IPS DF 6.9 (cell line): ENCODE results near the gene ANKRD2.
A peak's percentile ranks its signal among the peaks of the same experiment; 100 is the strongest.
"Not testable (repeated sequence)": the region's sequence is repeated elsewhere in the genome, so short reads cannot be mapped to it uniquely, and the experiment has no call there.

ENCODE experiments used
- DNase-seq: peaks from one replicate; pipeline ENCODE4 v3.0.0-alpha.2; 2013; ENCODE audit warnings: low read depth, low spot score
- H3K27ac ChIP-seq: one replicate; pipeline ENCODE4 v1.5.1; 2013; ENCODE audit warnings: low read length, control low read depth
- H3K27me3 ChIP-seq: 2 replicates; pipeline ENCODE4 v1.6.1; 2013; ENCODE audit warnings: mild to moderate bottlenecking, low read length; ENCODE audit not compliant: control insufficient read depth, insufficient read depth
- H3K36me3 ChIP-seq: 2 replicates; pipeline ENCODE4 v1.6.1; 2013; ENCODE audit warnings: low read length; ENCODE audit not compliant: control insufficient read depth, insufficient read depth
- H3K4me1 ChIP-seq: 2 replicates; pipeline ENCODE4 v1.6.1; 2013; ENCODE audit warnings: low read length; ENCODE audit not compliant: control insufficient read depth, insufficient read depth
- H3K4me3 ChIP-seq: 2 replicates; pipeline ENCODE4 v1.5.1; 2013; ENCODE audit warnings: mild to moderate bottlenecking, low read length
- H3K9me3 ChIP-seq: 2 replicates; pipeline ENCODE4 v1.6.1; 2013; ENCODE audit warnings: low read length, inconsistent platforms; ENCODE audit not compliant: control insufficient read depth, insufficient read depth
- WGBS: extraction: QIAGEN DNeasy Blood & Tissue Kit; methylation state at CpG from one replicate; pipeline ENCODE4 v1.1.7; 2013; ENCODE audit warnings: mixed read lengths, missing lambda C conversion rate; ENCODE audit not compliant: insufficient read length, insufficient coverage; 5-methylcytosine and 5-hydroxymethylcytosine counted together

ANKRD2 gene, protein sequence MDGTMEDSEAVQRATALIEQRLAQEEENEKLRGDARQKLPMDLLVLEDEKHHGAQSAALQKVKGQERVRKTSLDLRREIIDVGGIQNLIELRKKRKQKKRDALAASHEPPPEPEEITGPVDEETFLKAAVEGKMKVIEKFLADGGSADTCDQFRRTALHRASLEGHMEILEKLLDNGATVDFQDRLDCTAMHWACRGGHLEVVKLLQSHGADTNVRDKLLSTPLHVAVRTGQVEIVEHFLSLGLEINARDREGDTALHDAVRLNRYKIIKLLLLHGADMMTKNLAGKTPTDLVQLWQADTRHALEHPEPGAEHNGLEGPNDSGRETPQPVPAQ

DNA sequence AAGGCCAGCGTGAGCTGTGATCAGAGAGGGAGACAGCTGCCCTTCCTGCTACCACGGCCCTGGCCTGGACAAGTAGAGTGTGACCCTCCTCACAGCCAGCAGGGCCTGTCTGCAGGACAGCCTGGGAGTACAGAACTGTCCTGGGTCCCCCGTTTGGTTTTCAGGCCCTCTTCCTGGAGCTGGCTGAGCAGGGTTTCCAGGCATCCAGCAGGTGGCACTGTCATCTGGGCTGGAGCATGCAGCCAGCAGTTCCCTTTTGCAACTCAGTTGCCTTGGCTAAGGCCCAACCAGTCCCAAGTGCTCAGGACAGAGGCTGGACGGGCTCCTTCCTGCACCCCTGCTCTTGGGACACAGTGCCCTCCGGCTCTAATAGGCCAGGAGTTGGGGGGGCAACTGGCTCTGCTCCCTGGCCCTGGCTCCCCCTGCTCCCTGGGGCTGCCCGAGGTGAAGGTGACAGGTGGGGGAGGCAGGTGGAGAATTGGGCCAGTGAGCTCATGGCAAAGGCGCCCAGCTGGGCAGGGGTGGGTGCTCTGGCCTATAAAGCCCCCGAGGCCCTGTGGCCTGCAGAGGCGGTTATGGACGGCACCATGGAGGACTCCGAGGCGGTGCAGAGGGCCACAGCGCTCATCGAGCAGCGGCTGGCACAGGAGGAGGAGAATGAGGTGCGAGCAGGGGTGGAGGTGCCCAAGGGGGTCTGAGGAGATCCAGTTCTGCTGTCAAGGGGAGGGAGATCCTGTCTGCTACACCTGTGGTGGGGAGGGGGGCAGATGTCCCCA lies at the start of gene ANKRD2:
Gene ANKRD2, plus strand, starts transcription at position 566 of the 776 bp plus-strand sequence. Its CDS starts 10 bp downstream, at position 576.
- no peak within 1 kb of the TSS for H3K27ac ChIP-seq
- H3K36me3 ChIP-seq: peaks cover 8% of the 10 kb centered on the region
- no peaks in the 10 kb centered on the region for H3K4me1 ChIP-seq
- no peaks in the 10 kb centered on the region for H3K9me3 ChIP-seq
- no peaks in the 10 kb centered on the region for H3K27me3 ChIP-seq
- WGBS: no CpG with 5 or more reads among the region's 16 CpGs
- DNase-seq: peak; percentile 84
- H3K4me3 ChIP-seq: no peak within 1 kb of the TSS

DNA sequence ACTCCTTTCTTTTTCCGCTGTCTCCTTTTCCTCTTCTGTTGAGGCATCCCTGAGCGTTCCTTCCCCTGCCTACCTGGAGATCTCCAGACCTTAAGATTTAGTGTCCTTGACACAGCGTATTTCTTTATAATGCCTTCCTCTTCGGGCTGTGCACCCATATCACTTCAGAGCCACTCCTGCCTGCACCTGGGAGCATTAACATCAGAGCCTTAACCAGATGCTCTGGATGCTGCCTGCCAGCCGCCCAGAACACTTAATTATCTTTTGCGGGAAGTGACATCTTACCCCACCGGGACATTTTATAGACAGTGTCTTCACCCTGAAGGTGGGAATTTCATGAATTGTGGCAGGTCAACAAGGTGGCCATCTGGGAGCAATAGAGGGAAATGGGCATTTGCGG lies 49.6 kb upstream of the ANKRD2 start:
- Histone ChIP-seq H3K27ac (no peak overlapping the region), H3K4me3 (no peak overlapping the region), H3K9me3 (no peaks in the 10 kb centered on the region), H3K36me3 (no peaks in the 10 kb centered on the region), H3K27me3 (no peaks in the 10 kb centered on the region), H3K4me1 (peaks cover 2% of the 10 kb centered on the region; the same call in 1 of the 2 replicates)
- DNase-seq: no peak
- WGBS: no CpG with 5 or more reads among the region's 8 CpGs

DNA sequence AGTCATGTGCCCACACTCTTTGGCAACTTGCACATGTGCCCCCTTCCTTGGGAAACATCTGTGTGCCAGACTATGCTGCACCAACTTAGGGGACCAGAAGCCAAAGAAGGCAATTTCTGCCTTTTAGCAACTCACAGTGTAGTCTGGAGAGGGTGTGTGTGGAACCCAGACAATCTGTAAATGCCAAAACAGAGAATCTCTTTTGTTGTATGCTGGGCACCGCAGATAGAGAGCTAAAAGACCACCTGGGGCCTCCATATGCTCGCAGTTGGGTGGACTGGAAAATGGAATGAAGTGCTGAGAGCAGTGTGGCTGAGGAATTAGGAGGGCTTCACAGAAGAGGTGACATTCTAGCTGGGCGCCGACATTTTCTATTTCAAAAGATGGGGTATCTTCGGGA lies 47.5 kb upstream of the ANKRD2 start:
- Histone ChIP-seq H3K4me3 (no peak overlapping the region), H3K27ac (no peak overlapping the region), H3K27me3 (no peaks in the 10 kb centered on the region), H3K9me3 (no peaks in the 10 kb centered on the region), H3K36me3 (no peaks in the 10 kb centered on the region), H3K4me1 (peaks cover 2% of the 10 kb centered on the region; the same call in 1 of the 2 replicates)
- no peak for DNase-seq
- WGBS: no CpG with 5 or more reads among the region's 5 CpGs

DNA sequence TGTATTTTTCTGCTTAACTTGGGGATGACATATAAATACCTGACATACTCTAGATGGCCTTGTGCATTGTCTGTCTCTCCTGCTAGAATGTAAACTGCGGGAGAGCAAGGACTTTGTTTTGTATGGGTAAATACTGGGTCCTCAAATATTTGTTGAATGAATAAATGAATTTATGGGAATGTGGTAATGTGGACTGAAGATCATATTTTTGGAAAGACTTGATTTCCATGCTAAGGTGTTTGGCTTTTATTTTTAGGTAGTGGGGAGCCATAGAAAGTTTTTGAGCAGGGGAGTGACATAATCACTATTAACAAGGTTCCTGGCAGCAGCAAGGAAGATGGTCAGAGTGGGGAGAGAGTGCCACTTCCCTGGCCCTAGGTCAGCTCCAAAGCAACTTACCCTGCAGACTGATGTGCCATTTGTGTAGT lies 46.9 kb upstream of the ANKRD2 start:
- WGBS: no CpG with 5 or more reads among the region's 1 CpG
- DNase-seq: no peak
- Histone ChIP-seq H3K27ac (no peak overlapping the region), H3K4me1 (no peaks in the 10 kb centered on the region; the same call in 1 of the 2 replicates), H3K36me3 (no peaks in the 10 kb centered on the region), H3K9me3 (no peaks in the 10 kb centered on the region), H3K27me3 (no peaks in the 10 kb centered on the region), H3K4me3 (no peak overlapping the region)

DNA sequence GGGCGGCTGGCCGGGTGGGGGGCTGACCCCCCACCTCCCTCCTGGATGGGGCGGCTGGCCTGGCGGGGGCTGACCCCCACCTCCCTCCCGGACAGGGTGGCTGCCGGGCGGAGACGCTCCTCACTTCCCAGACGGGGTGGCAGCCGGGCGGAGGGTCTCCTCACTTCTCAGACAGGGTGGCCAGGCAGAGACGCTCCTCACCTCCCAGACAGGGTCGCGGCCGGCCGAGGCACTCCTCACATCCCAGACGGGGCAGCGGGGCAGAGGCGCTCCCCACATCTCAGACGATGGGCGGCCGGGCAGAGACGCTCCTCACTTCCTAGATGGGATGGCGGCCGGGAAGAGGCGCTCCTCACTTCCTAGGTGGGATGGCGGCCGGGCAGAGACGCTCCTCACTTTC lies 43.7 kb upstream of the ANKRD2 start:
- not testable (repeated sequence) for H3K4me1 ChIP-seq, H3K9me3 ChIP-seq, H3K4me3 ChIP-seq, H3K27ac ChIP-seq, H3K27me3 ChIP-seq, DNase-seq, H3K36me3 ChIP-seq
- no CpG with 5 or more reads among the region's 29 CpGs for WGBS

DNA sequence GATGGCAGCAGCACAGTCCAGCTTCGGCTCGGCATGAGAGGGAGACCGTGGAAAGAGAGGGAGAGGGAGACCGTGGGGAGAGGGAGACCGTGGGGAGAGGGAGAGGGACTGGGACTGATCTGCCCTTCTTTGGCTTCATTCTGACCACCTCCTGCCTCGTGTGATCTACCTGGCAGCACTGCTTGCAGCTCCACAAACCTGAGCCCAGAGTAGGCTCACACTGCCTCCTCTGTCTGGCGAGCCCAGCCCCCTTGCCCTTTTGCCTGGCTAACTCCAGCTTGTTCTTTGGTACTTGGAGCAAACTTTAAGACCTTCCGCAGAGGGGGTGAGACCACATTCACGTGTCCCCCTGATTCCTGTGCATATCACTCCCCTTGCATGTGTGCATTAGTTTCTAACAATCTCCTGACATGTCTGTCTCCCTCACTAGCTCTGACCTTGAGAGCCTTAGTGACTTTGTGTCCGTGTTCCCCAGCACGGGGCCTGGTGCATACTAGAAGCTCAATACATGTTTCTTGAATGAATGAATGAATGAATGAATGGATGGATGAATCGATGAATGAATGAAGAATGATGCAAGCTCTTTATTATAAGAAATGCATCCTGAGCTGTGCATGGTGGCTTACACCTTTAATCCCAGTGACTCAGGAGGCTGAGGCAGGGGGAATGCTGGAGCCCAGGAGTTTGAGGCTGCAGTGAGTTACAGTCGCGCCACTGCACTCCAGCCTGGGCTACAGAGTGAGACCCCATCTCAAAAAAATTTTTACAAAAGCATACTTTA lies 42.7 kb upstream of the ANKRD2 start:
- Histone ChIP-seq H3K4me1 (peaks cover 3% of the 10 kb centered on the region; the same call in 1 of the 2 replicates), H3K36me3 (no peaks in the 10 kb centered on the region), H3K27ac (no peak overlapping the region), H3K9me3 (no peaks in the 10 kb centered on the region), H3K4me3 (no peak overlapping the region), H3K27me3 (no peaks in the 10 kb centered on the region)
- no CpG with 5 or more reads among the region's 14 CpGs for WGBS
- no peak for DNase-seq

DNA sequence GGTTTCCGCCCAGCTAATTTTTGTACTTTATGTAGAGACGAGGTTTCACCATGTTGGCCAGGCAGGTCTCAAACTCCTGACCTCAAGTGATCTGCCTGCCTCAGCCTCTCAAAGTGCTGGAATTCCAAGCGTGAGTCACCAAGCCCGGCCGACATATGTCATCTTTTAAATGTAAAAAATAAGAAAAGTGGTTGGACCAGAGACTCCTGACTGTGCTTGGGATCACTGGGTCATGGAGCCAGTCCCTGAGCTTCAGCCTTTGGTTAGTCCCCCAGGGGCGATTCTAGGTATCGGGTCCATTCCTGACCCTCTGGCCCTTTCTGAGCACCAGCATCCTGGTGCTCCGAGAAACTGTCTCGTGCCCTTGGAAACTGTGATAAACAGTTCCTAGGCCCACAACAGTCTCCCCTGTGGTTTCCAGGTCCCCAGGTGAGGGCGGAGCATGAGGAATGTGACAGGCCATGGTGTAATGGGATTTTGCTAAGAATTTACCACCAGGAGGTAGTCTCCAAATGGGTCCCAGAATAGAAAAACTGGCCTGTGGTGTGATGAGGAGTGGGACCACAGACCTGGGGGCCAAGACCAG lies 41.1 kb upstream of the ANKRD2 start:
- Histone ChIP-seq H3K9me3 (no peaks in the 10 kb centered on the region), H3K36me3 (no peaks in the 10 kb centered on the region), H3K27me3 (no peaks in the 10 kb centered on the region), H3K27ac (no peak overlapping the region), H3K4me3 (no peak overlapping the region), H3K4me1 (peaks cover 3% of the 10 kb centered on the region; the same call in 1 of the 2 replicates)
- WGBS: no CpG with 5 or more reads among the region's 10 CpGs
- DNase-seq: no peak

DNA sequence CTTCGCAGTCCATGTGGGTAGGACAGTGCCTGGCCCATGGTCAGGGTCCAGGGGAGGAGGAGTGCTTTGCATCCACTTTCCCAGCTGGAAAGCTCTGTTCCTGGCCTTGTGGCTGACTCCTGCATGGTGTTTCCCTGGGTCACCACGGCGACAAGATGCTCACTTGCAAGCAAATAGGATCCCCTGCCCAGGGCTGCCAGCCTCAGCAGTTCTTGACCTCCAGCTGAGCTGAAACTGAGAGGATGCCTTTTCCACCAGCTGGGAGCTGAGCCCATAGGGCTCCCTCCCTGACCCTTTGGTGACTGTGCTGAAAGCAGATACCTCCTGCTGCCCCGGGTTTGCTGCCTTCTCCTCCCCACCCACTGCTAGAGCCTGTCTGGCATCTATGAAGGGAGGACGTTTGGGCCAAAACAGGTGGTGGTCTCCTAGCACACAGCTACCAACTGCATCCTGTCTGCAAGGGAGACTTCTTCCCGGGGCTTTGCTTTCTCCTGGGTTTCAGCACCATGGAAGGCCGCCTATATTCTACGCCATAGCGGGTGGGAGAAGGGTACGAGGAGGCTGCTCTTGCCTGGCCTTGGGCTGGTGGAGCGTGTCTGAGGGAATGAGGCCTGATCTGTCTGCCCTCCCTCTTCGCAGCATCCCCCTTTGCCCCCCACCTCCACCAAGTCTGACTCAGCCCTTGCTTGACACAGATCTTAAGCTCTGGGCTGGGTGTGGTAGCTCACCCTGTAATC lies 39.5 kb upstream of the ANKRD2 start:
- H3K36me3 ChIP-seq: no peaks in the 10 kb centered on the region
- no peak for DNase-seq
- peaks cover 3% of the 10 kb centered on the region; the same call in 1 of the 2 replicates for H3K4me1 ChIP-seq
- H3K9me3 ChIP-seq: no peaks in the 10 kb centered on the region
- H3K27me3 ChIP-seq: no peaks in the 10 kb centered on the region
- H3K27ac ChIP-seq: no peak overlapping the region
- WGBS: no CpG with 5 or more reads among the region's 12 CpGs
- H3K4me3 ChIP-seq: no peak overlapping the region

DNA sequence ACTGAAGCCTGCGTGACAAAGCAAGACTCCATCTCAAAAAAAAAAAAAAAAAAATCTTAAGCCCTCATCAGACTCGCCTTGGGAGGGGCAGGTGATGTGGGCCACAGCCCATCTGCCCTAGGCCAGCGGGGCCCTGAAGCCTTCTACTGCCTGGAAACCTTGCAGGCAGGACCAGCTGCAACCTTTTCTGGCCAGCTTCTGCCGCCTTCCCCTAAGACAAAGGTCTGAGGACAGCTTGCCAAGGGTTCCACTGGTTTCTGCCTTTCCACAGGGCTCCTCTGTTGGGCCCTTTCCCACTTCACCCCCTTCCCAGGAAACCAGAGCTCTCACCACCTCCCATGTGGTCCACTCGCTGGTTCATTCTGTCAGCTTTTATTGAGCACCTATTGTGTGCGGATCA lies 38.7 kb upstream of the ANKRD2 start:
- H3K27ac ChIP-seq: no peak overlapping the region
- WGBS: no CpG with 5 or more reads among the region's 6 CpGs
- no peaks in the 10 kb centered on the region for H3K36me3 ChIP-seq
- DNase-seq: no peak
- H3K4me3 ChIP-seq: no peak overlapping the region
- no peaks in the 10 kb centered on the region for H3K27me3 ChIP-seq
- H3K9me3 ChIP-seq: no peaks in the 10 kb centered on the region
- H3K4me1 ChIP-seq: peaks cover 3% of the 10 kb centered on the region; the same call in 1 of the 2 replicates
